ENCODE measurements around the gene NRXN3. TPM values are rescaled to one million over a fixed set of nuclear protein-coding genes. Genes with fewer than 3 reads are reported as not detected.

The NRXN3 gene
- total and polyA plus RNA-seq, 2 of the 4 experiments (the other 2 are of a cell fraction), result 4.8 to 25.1 TPM

DNA sequence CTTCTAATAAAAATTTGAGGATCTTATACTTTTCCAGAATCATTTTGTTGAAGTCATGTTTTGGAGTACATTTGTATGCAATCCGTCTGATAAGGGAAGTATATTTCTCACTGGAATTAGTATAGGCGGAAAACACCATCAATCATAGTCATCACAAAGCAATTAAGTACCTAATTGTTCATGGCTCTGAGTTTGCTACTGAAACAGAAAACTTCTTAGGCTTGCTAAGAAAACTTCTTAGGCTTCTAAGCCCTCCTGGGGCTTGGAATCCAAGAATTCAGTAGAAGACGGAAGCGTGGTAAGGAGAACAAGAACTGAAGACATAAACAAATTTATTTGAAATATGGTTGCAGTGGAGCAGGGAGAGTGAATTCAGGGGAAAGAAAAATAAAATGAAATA lies 1404.9 kb downstream of the NRXN3 start:
- Histone ChIP-seq H2BK5ac (ENCODE audit: low read depth, low read length, poor library complexity, severe bottlenecking) (no peak overlapping the region), H3K9me3 (ENCODE audit: control insufficient read depth, insufficient read depth, low read length) (no peaks in the 10 kb centered on the region), H3K56ac (ENCODE audit: extremely low read depth, insufficient read depth, low read length) (no peak overlapping the region), H4K20me1 (ENCODE audit: insufficient read depth, low read length) (no peaks in the 10 kb centered on the region), H3K14ac (replicated peaks; ENCODE audit: low read depth, low read length) (no peak overlapping the region), H4K5ac (ENCODE audit: low read depth, low read length) (no peak overlapping the region), H3K4me2 (ENCODE audit: low read depth, low read length) (no peak overlapping the region), H2BK120ac (ENCODE audit: low read depth, low read length) (no peak overlapping the region), H3K27me3 (ENCODE audit: control insufficient read depth, insufficient read depth, low read length) (no peaks in the 10 kb centered on the region), H3K79me1 (ENCODE audit: low read depth in 1 of 2, low read length in 2 of 2) (no peaks in the 10 kb centered on the region), H3K9ac (ENCODE audit: low read depth, low read length) (no peak overlapping the region), H2AK9ac (replicated peaks; ENCODE audit: low read depth, low read length, poor library complexity) (no peak overlapping the region), H3K4me3 (ENCODE audit: insufficient read depth, low read depth, low read length) (no peak overlapping the region), H4K91ac (ENCODE audit: insufficient read depth, low read depth, low read length) (no peak overlapping the region), H3K27ac (ENCODE audit: insufficient read depth, low read length) (no peak overlapping the region), H3K18ac (ENCODE audit: low read depth, low read length) (no peak overlapping the region), H3K23ac (ENCODE audit: low read depth, low read length) (no peak overlapping the region), H3K9me1 (ENCODE audit: insufficient read depth, low read length) (peaks cover 5% of the 10 kb centered on the region), H3K4me1 (ENCODE audit: control insufficient read depth, insufficient read depth, low read length) (peaks cover 3% of the 10 kb centered on the region; the same call in 1 of the 2 replicates), H2BK15ac (ENCODE audit: low read depth, low read length) (no peak overlapping the region), H3K4ac (ENCODE audit: low read depth, low read length) (no peak overlapping the region), H2AK5ac (ENCODE audit: low read depth, low read length) (no peak overlapping the region), H3K36me3 (ENCODE audit: control insufficient read depth, insufficient read depth, low read length) (no peaks in the 10 kb centered on the region), H2AFZ (replicated peaks; ENCODE audit: low read length, poor library complexity) (no peak overlapping the region), H2BK20ac (ENCODE audit: low read depth, low read length) (no peak overlapping the region), H4K8ac (ENCODE audit: low read depth in 2 of 2, low read length in 2 of 2) (no peak overlapping the region)
- POLR2A ChIA-PET (ENCODE audit: unreplicated experiment), result no interaction called here
- no TSS peak for BruUV-seq (replicated peaks)
- intact Hi-C loops (cut with micrococcal nuclease), result no loop called here
- dilution Hi-C loops (cut with HindIII; ENCODE audit: low sequenced_read_pairs, unreplicated experiment), result no loop called here
- in situ Hi-C loops (cut with MboI; ENCODE audit: low sequenced_read_pairs), result no loop called here
- ATAC-seq (ENCODE audit: low read depth) (no peak), DNase-seq (no peak)
- CTCF ChIA-PET, result no interaction called here
- no CpG with 5 or more reads among the region's 4 CpGs for WGBS, 2 experiments (ENCODE audit: extremely low coverage in 2 of 2, insufficient read length in 1 of 2)
- TF ChIP-seq BHLHE40 (IDR thresholded peaks at IDR 0.05; ENCODE audit: low read depth, low read length) (no peak), FOS (IDR thresholded peaks at IDR 0.05; ENCODE audit: low read depth, low read length) (no peak), RFX5 (IDR thresholded peaks at IDR 0.05; ENCODE audit: low read depth, low read length) (no peak), POLR2A (IDR thresholded peaks at IDR 0.05; ENCODE audit: low read depth, low read length) (no peak), CHD1 (IDR thresholded peaks at IDR 0.05; ENCODE audit: low read depth, low read length) (no peak), CEBPB (IDR thresholded peaks at IDR 0.05; ENCODE audit: low read depth, low read length) (no peak), MAZ (IDR thresholded peaks at IDR 0.05; ENCODE audit: borderline replicate concordance, low read depth, low read length) (no peak), MAFK (IDR thresholded peaks at IDR 0.05; ENCODE audit: low read depth, low read length) (no peak), MXI1 (IDR thresholded peaks at IDR 0.05; ENCODE audit: borderline replicate concordance, low read depth, low read length) (no peak)
- TF ChIP-seq, protein P1, sequence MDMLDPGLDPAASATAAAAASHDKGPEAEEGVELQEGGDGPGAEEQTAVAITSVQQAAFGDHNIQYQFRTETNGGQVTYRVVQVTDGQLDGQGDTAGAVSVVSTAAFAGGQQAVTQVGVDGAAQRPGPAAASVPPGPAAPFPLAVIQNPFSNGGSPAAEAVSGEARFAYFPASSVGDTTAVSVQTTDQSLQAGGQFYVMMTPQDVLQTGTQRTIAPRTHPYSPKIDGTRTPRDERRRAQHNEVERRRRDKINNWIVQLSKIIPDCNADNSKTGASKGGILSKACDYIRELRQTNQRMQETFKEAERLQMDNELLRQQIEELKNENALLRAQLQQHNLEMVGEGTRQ (IDR thresholded peaks at IDR 0.05; ENCODE audit: low read depth, low read length), result no peak
- TF ChIP-seq, protein P2, sequence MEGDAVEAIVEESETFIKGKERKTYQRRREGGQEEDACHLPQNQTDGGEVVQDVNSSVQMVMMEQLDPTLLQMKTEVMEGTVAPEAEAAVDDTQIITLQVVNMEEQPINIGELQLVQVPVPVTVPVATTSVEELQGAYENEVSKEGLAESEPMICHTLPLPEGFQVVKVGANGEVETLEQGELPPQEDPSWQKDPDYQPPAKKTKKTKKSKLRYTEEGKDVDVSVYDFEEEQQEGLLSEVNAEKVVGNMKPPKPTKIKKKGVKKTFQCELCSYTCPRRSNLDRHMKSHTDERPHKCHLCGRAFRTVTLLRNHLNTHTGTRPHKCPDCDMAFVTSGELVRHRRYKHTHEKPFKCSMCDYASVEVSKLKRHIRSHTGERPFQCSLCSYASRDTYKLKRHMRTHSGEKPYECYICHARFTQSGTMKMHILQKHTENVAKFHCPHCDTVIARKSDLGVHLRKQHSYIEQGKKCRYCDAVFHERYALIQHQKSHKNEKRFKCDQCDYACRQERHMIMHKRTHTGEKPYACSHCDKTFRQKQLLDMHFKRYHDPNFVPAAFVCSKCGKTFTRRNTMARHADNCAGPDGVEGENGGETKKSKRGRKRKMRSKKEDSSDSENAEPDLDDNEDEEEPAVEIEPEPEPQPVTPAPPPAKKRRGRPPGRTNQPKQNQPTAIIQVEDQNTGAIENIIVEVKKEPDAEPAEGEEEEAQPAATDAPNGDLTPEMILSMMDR (conservative IDR thresholded peaks at IDR 0.05; ENCODE audit: low read depth, low read length), result no peak
- TF ChIP-seq, protein P3, sequence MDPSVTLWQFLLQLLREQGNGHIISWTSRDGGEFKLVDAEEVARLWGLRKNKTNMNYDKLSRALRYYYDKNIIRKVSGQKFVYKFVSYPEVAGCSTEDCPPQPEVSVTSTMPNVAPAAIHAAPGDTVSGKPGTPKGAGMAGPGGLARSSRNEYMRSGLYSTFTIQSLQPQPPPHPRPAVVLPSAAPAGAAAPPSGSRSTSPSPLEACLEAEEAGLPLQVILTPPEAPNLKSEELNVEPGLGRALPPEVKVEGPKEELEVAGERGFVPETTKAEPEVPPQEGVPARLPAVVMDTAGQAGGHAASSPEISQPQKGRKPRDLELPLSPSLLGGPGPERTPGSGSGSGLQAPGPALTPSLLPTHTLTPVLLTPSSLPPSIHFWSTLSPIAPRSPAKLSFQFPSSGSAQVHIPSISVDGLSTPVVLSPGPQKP (IDR thresholded peaks at IDR 0.05; ENCODE audit: borderline replicate concordance, low read depth, low read length), result no peak

All from IMR-90 (cell line).